ENCODE results near the gene TNS2. TPM values are rescaled to one million over a fixed set of nuclear protein-coding genes. Genes with fewer than 3 reads are reported as not detected.
"Not testable (repeated sequence)": the region's sequence is repeated elsewhere in the genome, so short reads cannot be mapped to it uniquely, and the experiment has no call there.

The TNS2 gene
- total and polyA plus RNA-seq, 5 donors = 104 to 155 (median 121) TPM

DNA sequence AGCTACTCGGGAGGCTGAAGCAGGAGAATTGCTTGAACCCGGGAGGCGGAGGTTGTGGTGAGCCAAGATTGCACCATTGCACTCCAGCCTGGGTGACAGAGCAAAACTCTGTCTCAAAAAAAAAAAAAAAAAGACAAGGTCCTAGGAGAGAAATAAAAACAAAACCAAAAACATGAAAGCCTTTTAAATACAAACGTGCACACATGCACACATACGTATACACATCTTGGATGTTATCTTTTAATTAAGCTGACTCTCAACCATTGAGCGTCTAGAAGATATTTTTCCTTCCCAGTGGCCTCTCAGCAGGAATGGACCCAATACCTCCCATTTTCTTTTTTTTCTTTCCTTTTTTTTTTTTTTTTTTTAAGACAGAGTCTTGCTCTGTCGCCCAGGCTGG is 62.6 kb downstream of the TNS2 start:
- H3K27ac ChIP-seq (ENCODE audit: low read length); H3K9me3 ChIP-seq (ENCODE audit: control insufficient read depth, low read length); intact Hi-C loops (cut with DNase I); DNase-seq; H3K4me1 ChIP-seq (ENCODE audit: control insufficient read depth, insufficient read depth, low read length); H3K4me3 ChIP-seq (ENCODE audit: low read length); ATAC-seq; H3K27me3 ChIP-seq (ENCODE audit: control insufficient read depth, insufficient read depth): not testable (repeated sequence)
- WGBS = 93% methylated on average over 7 of the region's 7 CpGs

DNA sequence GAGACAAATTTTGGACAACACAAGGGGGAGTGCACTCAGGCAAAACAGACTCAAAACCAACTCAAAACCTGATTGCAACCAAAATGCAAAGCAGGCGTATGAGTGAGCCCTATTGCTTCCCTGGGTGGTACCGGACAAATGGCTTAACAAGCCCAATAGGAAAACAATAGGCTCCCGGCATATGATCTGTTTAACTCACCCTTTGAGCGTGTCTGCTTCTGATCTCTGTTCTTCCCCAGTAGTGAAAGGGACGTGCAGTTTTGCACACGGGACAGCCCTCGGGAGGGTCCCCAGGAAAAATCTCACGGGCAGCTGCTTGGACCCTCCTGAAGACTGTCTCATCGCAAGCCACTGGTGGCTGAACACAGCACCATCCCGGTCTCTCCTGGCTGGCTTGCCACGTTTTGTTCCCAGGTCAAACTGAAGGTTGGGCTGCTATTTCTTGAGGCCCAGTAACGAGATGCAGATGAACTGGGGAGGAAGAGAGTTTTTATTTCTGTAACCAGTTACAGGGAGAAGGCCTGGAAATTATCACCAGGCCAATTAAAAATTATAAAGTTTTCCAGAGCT is 63.4 kb downstream of the TNS2 start:
- 84% methylated on average over 12 of the region's 12 CpGs for WGBS
- no peak overlapping the region for H3K27ac ChIP-seq (ENCODE audit: low read length)
- ATAC-seq = no peak

GRCh38 chr12:53113951-53114350 is 64.1 kb downstream of the TNS2 start:
- Histone ChIP-seq H3K27me3 (ENCODE audit: control insufficient read depth, insufficient read depth) (no peaks in the 10 kb centered on the region), H3K4me1 (ENCODE audit: control insufficient read depth, insufficient read depth, low read length) (no peaks in the 10 kb centered on the region), H3K9me3 (ENCODE audit: control insufficient read depth, low read length) (no peaks in the 10 kb centered on the region), H3K4me3 (ENCODE audit: low read length) (no peak overlapping the region), H3K27ac (ENCODE audit: low read length) (no peak overlapping the region)
- ATAC-seq (no peak), DNase-seq (no peak)
- intact Hi-C loops (cut with DNase I) = no loop called here

More for the DNA sequence above, 63.4 kb downstream of the TNS2 start:
- Histone ChIP-seq H3K4me1 (ENCODE audit: control insufficient read depth, insufficient read depth, low read length) (no peaks in the 10 kb centered on the region), H3K4me3 (ENCODE audit: low read length) (no peak overlapping the region), H3K9me3 (ENCODE audit: control insufficient read depth, low read length) (no peaks in the 10 kb centered on the region), H3K27me3 (ENCODE audit: control insufficient read depth, insufficient read depth) (no peaks in the 10 kb centered on the region)
- no peak for DNase-seq
- intact Hi-C loops (cut with DNase I) = no loop called here

Small RNAs within 50 kb of the gene (microRNA-seq; reads per million reads assigned to microRNA genes)
- gene MIR6757 = 0.42 to 1.6 reads per million in 2 donors

Other genes starting within 250 kb of the TNS2 start
- not detected for gene KRT4, start 235.9 kb upstream of the TNS2 start, total RNA-seq
- 0.20 TPM for gene KRT4, start 235.9 kb upstream of the TNS2 start, polyA plus RNA-seq
- not detected for gene KRT79, start 215.8 kb upstream of the TNS2 start, total RNA-seq
- gene KRT79, start 215.8 kb upstream of the TNS2 start, polyA plus RNA-seq = 0.09 TPM
- gene KRT78, start 201.1 kb upstream of the TNS2 start, total RNA-seq = not detected
- gene KRT78, start 201.1 kb upstream of the TNS2 start, polyA plus RNA-seq = 0.02 TPM
- gene KRT8, start 145.0 kb upstream of the TNS2 start, total RNA-seq = 100 to 1,000 TPM; 104 to 259 (median 212) TPM
- gene KRT8, start 145.0 kb upstream of the TNS2 start, polyA plus RNA-seq = 282 TPM
- gene KRT18, start 100.9 kb upstream of the TNS2 start, total RNA-seq = 10 to 100 TPM; 17.9 to 44.4 (median 31.7) TPM
- 46.7 TPM for gene KRT18, start 100.9 kb upstream of the TNS2 start, polyA plus RNA-seq
- 100 to 1,000 TPM; 391 to 552 (median 433) TPM for gene EIF4B, start 43.6 kb upstream of the TNS2 start, total RNA-seq
- 65.5 TPM for gene EIF4B, start 43.6 kb upstream of the TNS2 start, polyA plus RNA-seq
- 10 to 100 TPM; 40.8 to 59.6 (median 47.1) TPM for gene SPRYD3, start 29.3 kb downstream of the TNS2 start, total RNA-seq
- 29.4 TPM for gene SPRYD3, start 29.3 kb downstream of the TNS2 start, polyA plus RNA-seq
- gene IGFBP6, start 47.6 kb downstream of the TNS2 start, total RNA-seq = 100 to 1,000 TPM in 3 of 4 donors, 10 to 100 TPM in 1; 49.7 to 178 (median 146) TPM
- gene IGFBP6, start 47.6 kb downstream of the TNS2 start, polyA plus RNA-seq = 130 TPM
- gene SOAT2, start 53.4 kb downstream of the TNS2 start, total RNA-seq = under 1 TPM in 2 of 4 donors, not detected in 2; 0.17 to 0.18 TPM
- gene SOAT2, start 53.4 kb downstream of the TNS2 start, polyA plus RNA-seq = 0.07 TPM
- gene ZNF740, start 130.7 kb downstream of the TNS2 start, total RNA-seq = 10 to 100 TPM; 13.8 to 29.9 (median 22.4) TPM
- 5.3 TPM for gene ZNF740, start 130.7 kb downstream of the TNS2 start, polyA plus RNA-seq
- 10 to 100 TPM; 10.3 to 13.0 (median 12.3) TPM for gene CSAD, start 130.9 kb downstream of the TNS2 start, total RNA-seq
- 16.2 TPM for gene CSAD, start 130.9 kb downstream of the TNS2 start, polyA plus RNA-seq
- gene ITGB7, start 157.2 kb downstream of the TNS2 start, total RNA-seq = 1 to 10 TPM in 2 of 4 donors, under 1 TPM in 2; 0.88 to 2.8 (median 1.3) TPM
- gene ITGB7, start 157.2 kb downstream of the TNS2 start, polyA plus RNA-seq = 0.45 TPM
- gene RARG, start 182.1 kb downstream of the TNS2 start, total RNA-seq = 10 to 100 TPM; 11.7 to 26.2 (median 23.4) TPM
- 10.5 TPM for gene RARG, start 182.1 kb downstream of the TNS2 start, polyA plus RNA-seq
- 1 to 10 TPM in 1 of 4 donors, under 1 TPM in 3; 0.23 to 1.2 (median 0.40) TPM for gene ESPL1, start 218.2 kb downstream of the TNS2 start, total RNA-seq
- 0.11 TPM for gene ESPL1, start 218.2 kb downstream of the TNS2 start, polyA plus RNA-seq
- gene PFDN5, start 245.5 kb downstream of the TNS2 start, total RNA-seq = 100 to 1,000 TPM; 355 to 443 (median 395) TPM
- 764 TPM for gene PFDN5, start 245.5 kb downstream of the TNS2 start, polyA plus RNA-seq
- gene MYG1, start 249.6 kb downstream of the TNS2 start, total RNA-seq = 10 to 100 TPM; 28.9 to 44.3 (median 38.1) TPM
- gene MYG1, start 249.6 kb downstream of the TNS2 start, polyA plus RNA-seq = 37.3 TPM